Body of pancreas (tissue), 4 donors: Measurements from ENCODE around the gene VWA5B1. TPM values are rescaled to one million over a fixed set of nuclear protein-coding genes. Genes with fewer than 3 reads are reported as not detected.
"Not testable (repeated sequence)": the region's sequence is repeated elsewhere in the genome, so short reads cannot be mapped to it uniquely, and the experiment has no call there.

Experiments
- ATAC-seq: fragments of 150-250 bp; one replicate; pipeline ENCODE4 v1.9.1; 2016
- DNase-seq, 4 donors: peaks; one replicate each; pipeline ENCODE4 v3.0.0-alpha.2; 2019
- H3K27ac ChIP-seq, 4 donors: fragments of 200-600 bp; sonication (generic); 1 replicate in 3 of 4; 2 replicates in 1 of 4; pipeline versions ENCODE4 v1.5.1 to v1.6.1; 2016 to 2019; ENCODE audit warnings: mild to moderate bottlenecking in 1 of 4, mixed read lengths in 1 of 4, moderate library complexity in 1 of 4
- H3K27me3 ChIP-seq, 2 donors: fragments of 200-600 bp; sonication (generic); one replicate each; pipeline ENCODE4 v1.6.0; 2016; ENCODE audit warnings: mild to moderate bottlenecking in 1 of 2
- H3K36me3 ChIP-seq, 2 donors: fragments of 200-600 bp; sonication (generic); replicated peaks in 1 of 2; 2 replicates each; pipeline ENCODE4 v1.5.1; 2016; ENCODE audit warnings: low read depth in 2 of 2; ENCODE audit not compliant: insufficient read depth in 1 of 2
- H3K4me1 ChIP-seq: fragments of 200-600 bp; sonication (generic); one replicate; pipeline ENCODE4 v1.6.0; 2016
- H3K4me3 ChIP-seq, 2 donors: fragments of 200-600 bp; sonication (generic); 1 replicate in 1 of 2; 2 replicates in 1 of 2; pipeline ENCODE4 v1.5.1; 2016 to 2019
- H3K9me3 ChIP-seq, 3 donors: fragments of 200-600 bp; sonication (generic); 1 replicate in 2 of 3; 2 replicates in 1 of 3; pipeline ENCODE4 v1.5.1; 2016
- POLR2A ChIP-seq, 3 donors: fragments of 450-650 bp; IDR thresholded peaks; one replicate each; pipeline ENCODE4 v1.6.1; 2016; ENCODE audit warnings: antibody characterized with exemption in 3 of 3, mild to moderate bottlenecking in 2 of 3
- WGBS, 2 donors: methylation state at CpG; one replicate each; pipeline ENCODE4 v1.1.5; 2017; 5-methylcytosine and 5-hydroxymethylcytosine counted together
- intact Hi-C: fragments of 100-400 bp; cut with DNase I; formaldehyde crosslinking; loops from one replicate; pipeline ENCODE4 v1.15.1; 2023
- total RNA-seq, 2 donors: library from RNA; depleted of rRNA; stranded (reverse); fragments of >200 nt; gene quantifications; one replicate each; pipeline ENCODE4 v1.1.0, GENCODE V29; 2016
- TF ChIP-seq, protein P1 (sequence below), 7 experiments: fragments of 450-650 bp in 4 of 7; fragments of 200-600 bp in 3 of 7; sonication (generic) in 3 of 7; IDR thresholded peaks; one replicate each; pipeline ENCODE4 v1.5.1; 2016 to 2019; ENCODE audit warnings: antibody characterized with exemption in 7 of 7

The VWA5B1 gene
- total RNA-seq, 2 donors from 2014 or later, result not detected

DNA sequence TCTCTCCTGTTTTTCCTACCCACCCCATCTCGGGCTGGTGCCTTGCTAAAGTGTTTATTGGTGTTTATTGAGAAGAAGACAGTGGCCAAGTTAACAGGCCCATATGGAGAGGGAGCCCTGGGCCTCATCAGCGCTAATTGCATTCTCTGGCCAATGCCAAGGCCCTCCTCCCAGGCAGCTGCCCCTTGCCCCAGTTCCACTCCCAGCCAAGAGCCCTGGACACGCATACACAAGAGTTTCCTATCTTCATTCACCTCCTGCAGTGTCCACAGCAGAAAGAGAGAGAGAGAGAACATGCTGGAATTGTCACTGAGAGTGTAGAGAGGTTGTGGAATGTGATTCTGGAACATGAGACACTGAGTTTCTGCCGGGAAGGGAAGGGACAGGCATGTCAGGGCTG lies 25.4 kb upstream of the VWA5B1 start:
- H3K27ac ChIP-seq, result no peak overlapping the region
- no peaks in the 10 kb centered on the region for H3K36me3 ChIP-seq
- no peak for DNase-seq
- H3K4me1 ChIP-seq, result no peaks in the 10 kb centered on the region
- WGBS, 2 donors, result 60 to 63% methylated on average over 4 of the region's 4 CpGs
- no peak for TF ChIP-seq POLR2A (IDR thresholded peaks at IDR 0.05)
- TF ChIP-seq, protein P1, sequence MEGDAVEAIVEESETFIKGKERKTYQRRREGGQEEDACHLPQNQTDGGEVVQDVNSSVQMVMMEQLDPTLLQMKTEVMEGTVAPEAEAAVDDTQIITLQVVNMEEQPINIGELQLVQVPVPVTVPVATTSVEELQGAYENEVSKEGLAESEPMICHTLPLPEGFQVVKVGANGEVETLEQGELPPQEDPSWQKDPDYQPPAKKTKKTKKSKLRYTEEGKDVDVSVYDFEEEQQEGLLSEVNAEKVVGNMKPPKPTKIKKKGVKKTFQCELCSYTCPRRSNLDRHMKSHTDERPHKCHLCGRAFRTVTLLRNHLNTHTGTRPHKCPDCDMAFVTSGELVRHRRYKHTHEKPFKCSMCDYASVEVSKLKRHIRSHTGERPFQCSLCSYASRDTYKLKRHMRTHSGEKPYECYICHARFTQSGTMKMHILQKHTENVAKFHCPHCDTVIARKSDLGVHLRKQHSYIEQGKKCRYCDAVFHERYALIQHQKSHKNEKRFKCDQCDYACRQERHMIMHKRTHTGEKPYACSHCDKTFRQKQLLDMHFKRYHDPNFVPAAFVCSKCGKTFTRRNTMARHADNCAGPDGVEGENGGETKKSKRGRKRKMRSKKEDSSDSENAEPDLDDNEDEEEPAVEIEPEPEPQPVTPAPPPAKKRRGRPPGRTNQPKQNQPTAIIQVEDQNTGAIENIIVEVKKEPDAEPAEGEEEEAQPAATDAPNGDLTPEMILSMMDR (IDR thresholded peaks at IDR 0.05), result no peak
- intact Hi-C loops, result no loop called here
- no peaks in the 10 kb centered on the region for H3K27me3 ChIP-seq
- ATAC-seq, result no peak
- H3K4me3 ChIP-seq, result no peak overlapping the region
- H3K9me3 ChIP-seq, result no peaks in the 10 kb centered on the region

DNA sequence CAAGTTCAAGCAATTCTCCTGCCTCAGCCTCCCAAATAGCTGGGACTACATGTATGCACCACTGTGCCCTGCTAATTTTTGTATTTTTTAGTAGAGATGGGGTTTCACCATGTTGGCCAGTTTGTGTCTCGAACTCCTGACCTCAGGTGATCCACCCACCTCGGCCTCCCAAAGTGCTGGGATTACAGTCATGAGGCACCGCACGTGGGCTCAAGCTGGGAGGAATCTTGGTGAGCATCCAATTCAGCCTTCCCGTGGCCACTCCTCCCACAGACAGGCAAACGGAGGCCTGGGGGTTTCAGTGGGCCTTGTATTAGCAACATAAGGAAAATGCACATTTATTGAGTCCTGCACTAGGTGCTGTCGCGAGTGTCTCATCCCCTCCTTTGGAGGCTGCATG lies 24.5 kb upstream of the VWA5B1 start:
- intact Hi-C loops, result no loop called here
- 58 to 66% methylated on average over 8 of the region's 8 CpGs for WGBS, 2 donors
- H3K4me1 ChIP-seq, result no peaks in the 10 kb centered on the region

DNA sequence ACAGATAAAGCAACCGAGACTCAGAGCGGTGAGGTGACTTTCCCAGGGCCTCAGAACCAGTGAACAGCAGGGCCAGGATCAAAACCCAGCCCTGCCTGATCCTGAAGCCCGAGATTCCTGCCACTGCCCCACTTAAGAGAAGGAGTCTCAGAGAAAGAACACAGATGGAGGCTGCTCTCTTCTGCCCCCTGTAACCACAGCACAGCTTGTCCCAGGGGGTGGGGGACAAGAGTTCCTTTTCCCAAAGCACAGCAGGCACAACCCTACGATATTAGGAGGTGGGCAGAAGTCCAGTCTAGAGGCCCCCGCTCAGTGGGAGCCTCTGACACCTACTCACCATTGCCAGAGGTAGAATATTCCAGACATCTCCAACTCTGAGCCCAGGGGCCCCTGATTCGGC lies 24.0 kb upstream of the VWA5B1 start:
- ATAC-seq, result no peak
- WGBS, 2 donors, result 48 to 65% methylated on average over 6 of the region's 6 CpGs
- H3K4me3 ChIP-seq, result no peak overlapping the region

More for the DNA sequence above, 24.5 kb upstream of the VWA5B1 start:
- Histone ChIP-seq H3K27me3 (no peaks in the 10 kb centered on the region), H3K36me3 (no peaks in the 10 kb centered on the region), H3K9me3 (no peaks in the 10 kb centered on the region), H3K27ac (no peak overlapping the region), H3K4me3 (no peak overlapping the region)
- DNase-seq, result no peak
- no peak for TF ChIP-seq POLR2A (IDR thresholded peaks at IDR 0.05)
- TF ChIP-seq, protein P1 (IDR thresholded peaks at IDR 0.05), result no peak
- ATAC-seq, result no peak

DNA sequence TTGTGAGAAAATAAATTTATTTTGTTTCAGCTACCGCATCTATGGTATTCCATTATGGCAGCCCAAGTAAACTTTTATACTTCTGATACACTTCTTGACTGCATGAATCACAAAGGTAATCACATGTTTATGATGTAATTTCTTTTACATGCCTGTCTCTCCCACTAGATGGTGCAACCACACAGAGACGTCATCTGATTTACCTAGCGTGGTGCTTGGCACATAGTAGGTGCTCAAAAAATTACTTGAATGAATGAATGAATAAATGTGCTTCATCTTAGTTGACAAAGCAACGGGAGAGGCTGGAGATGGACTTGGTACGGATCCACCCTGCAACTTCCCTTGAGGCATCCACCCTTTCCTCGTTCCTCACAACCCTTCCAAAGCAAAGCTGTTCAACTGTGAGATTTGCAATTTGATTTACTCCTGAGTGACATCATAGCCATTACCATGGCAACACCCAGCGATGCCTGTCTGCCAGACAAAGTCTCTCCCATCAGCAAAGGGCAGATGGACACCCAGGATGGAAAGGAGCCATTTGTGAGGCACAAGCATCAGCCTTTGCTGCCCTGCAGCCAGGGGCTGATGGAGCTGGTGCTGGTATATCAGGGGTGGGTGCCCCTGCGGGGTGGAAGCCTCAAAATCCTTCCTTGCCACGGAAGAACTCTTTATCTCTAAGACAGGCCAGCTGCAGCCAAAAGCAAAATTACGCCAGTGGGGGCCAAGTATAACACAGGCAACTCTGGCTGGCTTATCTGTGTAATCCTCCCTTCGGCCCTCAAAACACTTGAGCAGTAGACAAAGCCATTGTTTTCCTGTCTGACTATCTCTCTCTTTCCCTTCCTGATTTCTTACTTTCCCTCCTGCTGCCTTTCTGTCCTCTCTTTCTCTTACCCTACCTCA lies 18.9 kb upstream of the VWA5B1 start:
- H3K27me3 ChIP-seq, result no peaks in the 10 kb centered on the region
- no peaks in the 10 kb centered on the region for H3K4me1 ChIP-seq
- no peaks in the 10 kb centered on the region for H3K36me3 ChIP-seq
- TF ChIP-seq POLR2A (IDR thresholded peaks at IDR 0.05), result no peak
- TF ChIP-seq, protein P1 (IDR thresholded peaks at IDR 0.05), result no peak
- no peak for ATAC-seq
- H3K27ac ChIP-seq, result no peak overlapping the region
- intact Hi-C loops, result no loop called here
- DNase-seq, result no peak
- H3K4me3 ChIP-seq, result no peak overlapping the region
- WGBS, 2 donors, result 47 to 51% methylated on average over 10 to 11 of the region's 11 CpGs
- H3K9me3 ChIP-seq, result no peaks in the 10 kb centered on the region

More for the DNA sequence above, 24.0 kb upstream of the VWA5B1 start:
- DNase-seq, result no peak
- no peaks in the 10 kb centered on the region for H3K27me3 ChIP-seq
- intact Hi-C loops, result no loop called here
- H3K36me3 ChIP-seq, result no peaks in the 10 kb centered on the region
- TF ChIP-seq, protein P1 (IDR thresholded peaks at IDR 0.05), result no peak
- TF ChIP-seq POLR2A (IDR thresholded peaks at IDR 0.05), result no peak
- no peak overlapping the region for H3K27ac ChIP-seq
- H3K9me3 ChIP-seq, result no peaks in the 10 kb centered on the region
- H3K4me1 ChIP-seq, result no peaks in the 10 kb centered on the region

DNA sequence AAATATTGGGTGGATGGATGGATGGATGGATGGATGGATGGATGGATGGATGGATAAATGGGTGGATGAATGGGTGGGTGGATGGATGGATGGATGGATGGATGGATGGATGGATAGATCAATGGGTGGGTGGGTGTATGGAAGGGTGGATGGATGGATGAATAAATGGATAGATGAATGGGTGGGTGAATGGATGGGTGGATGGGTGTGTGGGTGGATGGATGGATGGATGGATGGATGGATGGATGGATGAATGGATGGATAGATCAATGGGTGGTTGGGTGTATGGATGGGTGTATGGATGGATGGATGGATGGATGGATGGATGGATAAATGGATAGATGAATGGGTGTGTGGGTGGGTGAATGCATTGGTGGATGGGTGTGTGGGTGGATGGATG lies 17.0 kb upstream of the VWA5B1 start:
- DNase-seq, H3K36me3 ChIP-seq, H3K9me3 ChIP-seq, H3K4me1 ChIP-seq, ATAC-seq, intact Hi-C loops, H3K4me3 ChIP-seq, H3K27me3 ChIP-seq, H3K27ac ChIP-seq: not testable (repeated sequence)
